ENCODE data around the gene ANKIB1. TPM values are rescaled to one million over a fixed set of nuclear protein-coding genes. Genes with fewer than 3 reads are reported as not detected.

Gene ANKIB1
- total RNA-seq, 4 donors from 2014 or later: 16.0 to 34.3 (median 21.7) TPM

DNA sequence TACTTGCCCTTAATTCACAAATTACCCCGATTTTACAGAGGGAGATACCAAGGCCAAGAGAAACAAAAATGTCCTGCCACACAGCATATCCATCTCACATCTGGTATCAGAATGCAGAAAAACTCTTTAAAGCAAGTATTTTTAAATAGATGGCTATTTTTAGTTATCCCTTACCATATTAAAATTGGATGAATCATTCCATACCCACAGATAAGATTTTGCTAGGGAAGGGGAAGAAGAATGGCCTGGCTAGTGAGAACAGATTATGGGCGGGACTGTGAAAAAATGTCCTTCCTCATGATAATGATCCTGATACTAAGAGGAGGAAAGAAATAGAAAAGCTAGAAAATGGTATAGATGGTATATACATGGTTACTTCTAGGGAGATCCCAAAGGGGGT lies 121.0 kb downstream of the ANKIB1 start:
- Histone ChIP-seq H3K4me1 (no peaks in the 10 kb centered on the region), H3K27me3 (no peaks in the 10 kb centered on the region), H3K9me3 (no peaks in the 10 kb centered on the region), H3K36me3 (peaks cover 0 to 66% (median 0%) of the 10 kb centered on the region in 3 donors), H3K27ac (no peak overlapping the region), H3K4me3 (no peak overlapping the region)
- intact Hi-C loops (cut with DNase I): no loop called here
- WGBS, 2 donors: 76 to 94% methylated on average over 2 of the region's 2 CpGs
- TF ChIP-seq POLR2A (IDR thresholded peaks at IDR 0.05): no peak
- TF ChIP-seq, protein P1, sequence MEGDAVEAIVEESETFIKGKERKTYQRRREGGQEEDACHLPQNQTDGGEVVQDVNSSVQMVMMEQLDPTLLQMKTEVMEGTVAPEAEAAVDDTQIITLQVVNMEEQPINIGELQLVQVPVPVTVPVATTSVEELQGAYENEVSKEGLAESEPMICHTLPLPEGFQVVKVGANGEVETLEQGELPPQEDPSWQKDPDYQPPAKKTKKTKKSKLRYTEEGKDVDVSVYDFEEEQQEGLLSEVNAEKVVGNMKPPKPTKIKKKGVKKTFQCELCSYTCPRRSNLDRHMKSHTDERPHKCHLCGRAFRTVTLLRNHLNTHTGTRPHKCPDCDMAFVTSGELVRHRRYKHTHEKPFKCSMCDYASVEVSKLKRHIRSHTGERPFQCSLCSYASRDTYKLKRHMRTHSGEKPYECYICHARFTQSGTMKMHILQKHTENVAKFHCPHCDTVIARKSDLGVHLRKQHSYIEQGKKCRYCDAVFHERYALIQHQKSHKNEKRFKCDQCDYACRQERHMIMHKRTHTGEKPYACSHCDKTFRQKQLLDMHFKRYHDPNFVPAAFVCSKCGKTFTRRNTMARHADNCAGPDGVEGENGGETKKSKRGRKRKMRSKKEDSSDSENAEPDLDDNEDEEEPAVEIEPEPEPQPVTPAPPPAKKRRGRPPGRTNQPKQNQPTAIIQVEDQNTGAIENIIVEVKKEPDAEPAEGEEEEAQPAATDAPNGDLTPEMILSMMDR (IDR thresholded peaks at IDR 0.05): no peak
- DNase-seq: no peak

DNA sequence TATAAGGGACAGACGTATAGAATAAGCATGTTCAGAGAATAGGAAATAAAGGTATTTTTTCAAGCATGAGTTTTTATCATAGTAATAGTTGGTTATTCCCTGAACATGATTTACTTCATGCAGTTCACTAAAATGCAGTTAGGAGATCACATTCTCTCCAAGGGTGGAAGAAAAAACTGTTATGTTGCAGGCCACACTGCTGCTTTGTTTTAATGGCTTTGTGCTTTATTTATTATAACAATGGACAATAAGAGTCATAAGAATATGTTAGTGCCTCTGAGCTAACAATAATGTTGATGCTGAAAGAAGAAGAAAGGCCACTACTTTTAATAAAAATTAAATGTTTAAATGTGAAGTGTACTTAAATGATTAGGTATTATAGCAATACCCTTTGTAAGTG lies 123.0 kb downstream of the ANKIB1 start:
- DNase-seq: no peak
- no peaks in the 10 kb centered on the region for H3K9me3 ChIP-seq
- intact Hi-C loops (cut with DNase I): no loop called here
- no peaks in the 10 kb centered on the region for H3K27me3 ChIP-seq
- 89 to 100% methylated on average over 1 of the region's 1 CpG for WGBS, 2 donors
- no peaks in the 10 kb centered on the region for H3K4me1 ChIP-seq
- no peak for TF ChIP-seq POLR2A (IDR thresholded peaks at IDR 0.05)
- TF ChIP-seq, protein P1 (IDR thresholded peaks at IDR 0.05): no peak
- peaks cover 0 to 55% (median 0%) of the 10 kb centered on the region in 3 donors for H3K36me3 ChIP-seq
- H3K4me3 ChIP-seq: no peak overlapping the region
- H3K27ac ChIP-seq: no peak overlapping the region

DNA sequence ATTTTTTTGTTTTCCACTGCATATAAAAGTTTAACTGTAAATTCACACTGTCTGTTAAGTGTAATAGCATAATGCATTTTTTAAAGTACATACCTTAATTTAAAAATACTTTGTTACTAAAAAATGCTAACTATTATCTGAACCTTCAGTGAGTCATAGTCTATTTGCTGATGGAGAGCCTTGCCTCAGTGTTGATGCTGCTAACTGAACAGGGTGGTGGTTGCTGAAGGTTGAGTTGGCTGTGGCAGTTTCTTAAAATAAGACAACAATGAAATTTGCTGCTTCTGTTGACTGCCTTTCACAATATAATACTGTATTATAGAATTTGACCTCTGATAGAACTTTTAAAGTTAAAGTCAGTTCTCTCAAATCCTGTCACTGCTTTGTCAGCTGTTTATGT lies 129.2 kb downstream of the ANKIB1 start:
- TF ChIP-seq, protein P1 (IDR thresholded peaks at IDR 0.05): no peak
- no peak for DNase-seq
- no peaks in the 10 kb centered on the region for H3K27me3 ChIP-seq
- no peak overlapping the region for H3K4me3 ChIP-seq
- intact Hi-C loops (cut with DNase I): no loop called here
- no peak overlapping the region for H3K27ac ChIP-seq
- no peaks in the 10 kb centered on the region for H3K9me3 ChIP-seq
- no peaks in the 10 kb centered on the region for H3K4me1 ChIP-seq
- H3K36me3 ChIP-seq: peaks cover 0 to 30% (median 0%) of the 10 kb centered on the region in 3 donors

DNA sequence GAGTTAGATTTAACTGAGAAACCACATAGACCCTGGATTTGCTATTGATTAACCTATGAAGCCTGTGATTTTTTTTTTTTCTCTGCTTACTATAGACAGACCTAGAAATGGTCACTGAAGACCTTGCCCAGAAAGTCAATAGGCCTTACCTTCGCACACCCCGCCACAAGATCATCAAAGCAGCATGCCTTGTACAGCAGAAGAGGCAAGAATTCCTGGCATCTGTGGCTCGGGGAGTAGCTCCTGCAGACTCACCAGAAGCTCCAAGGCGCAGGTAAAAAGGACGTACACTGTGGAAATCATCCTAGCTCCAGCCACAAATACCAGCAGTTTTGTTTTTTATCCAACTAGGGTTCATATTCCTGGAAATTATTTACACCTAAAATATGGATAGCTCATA lies 145.3 kb downstream of the ANKIB1 start:
- TF ChIP-seq, protein P1 (IDR thresholded peaks at IDR 0.05): no peak
- TF ChIP-seq POLR2A (IDR thresholded peaks at IDR 0.05): no peak
- Histone ChIP-seq H3K9me3 (no peaks in the 10 kb centered on the region), H3K4me3 (no peak overlapping the region), H3K27ac (no peak overlapping the region), H3K27me3 (no peaks in the 10 kb centered on the region), H3K4me1 (no peaks in the 10 kb centered on the region), H3K36me3 (peaks cover 0 to 72% (median 0%) of the 10 kb centered on the region in 3 donors)
- no peak for DNase-seq
- 94 to 100% methylated on average over 5 of the region's 5 CpGs for WGBS, 2 donors
- intact Hi-C loops (cut with DNase I): no loop called here

DNA sequence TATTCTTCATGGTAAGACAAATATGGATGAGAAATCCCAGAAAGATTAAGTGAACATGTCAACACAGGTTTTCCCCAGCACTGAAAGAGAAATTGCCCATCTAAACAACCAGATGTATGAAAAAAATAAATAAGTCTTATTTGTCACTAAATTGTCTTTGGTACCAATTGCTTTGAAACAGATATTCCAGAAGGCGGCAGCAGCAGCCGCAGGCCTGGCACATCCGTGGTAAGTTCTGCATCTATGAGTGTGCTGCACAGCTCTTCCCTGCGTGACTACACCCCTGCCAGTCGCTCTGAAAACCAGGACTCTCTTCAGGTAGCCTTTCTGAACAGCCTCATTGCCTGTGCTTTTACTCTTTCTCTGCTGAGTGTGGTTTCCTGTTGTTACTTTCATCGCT lies 151.8 kb downstream of the ANKIB1 start:
- 85 to 92% methylated on average over 6 of the region's 6 CpGs for WGBS, 2 donors

More for the DNA sequence above, 151.8 kb downstream of the ANKIB1 start:
- Histone ChIP-seq H3K4me1 (peaks cover 0 to 5% (median 4%) of the 10 kb centered on the region in 3 donors), H3K27me3 (no peaks in the 10 kb centered on the region), H3K27ac (no peak overlapping the region), H3K4me3 (no peak overlapping the region), H3K36me3 (peaks cover 0 to 63% (median 8%) of the 10 kb centered on the region in 3 donors), H3K9me3 (no peaks in the 10 kb centered on the region)
- no peak for TF ChIP-seq POLR2A (IDR thresholded peaks at IDR 0.05)
- TF ChIP-seq, protein P1 (IDR thresholded peaks at IDR 0.05): no peak
- DNase-seq: no peak
- intact Hi-C loops (cut with DNase I): no loop called here
